CD4-positive, alpha-beta T cell treated with Interleukin-12 subunit alpha and Interleukin-12 subunit beta, for 1 hour (primary cell): ENCODE measurements around the gene SLC26A1.
"Not testable (repeated sequence)": the region's sequence is repeated elsewhere in the genome, so short reads cannot be mapped to it uniquely, and the experiment has no call there.

Experiments used
- DNase-seq: peaks from one replicate; pipeline ENCODE4 v3.0.0-alpha.2; 2020

The SLC26A1 gene

GRCh38 chr4:1012034-1012739 is 19.0 kb upstream of the SLC26A1 start:
- DNase-seq, result peak; percentile 46

GRCh38 chr4:1011666-1012033 is 18.4 kb upstream of the SLC26A1 start:
- no peak for DNase-seq

GRCh38 chr4:1011022-1011665 is 17.9 kb upstream of the SLC26A1 start, which contains the start of gene FGFRL1:
Gene FGFRL1 (plus strand): TSS chr4:1011626. CDS start chr4:1012486, 860 bp downstream.
- DNase-seq, result peak; percentile 94

- peak; percentile 72 for DNase-seq
Measured at GRCh38 chr4:1010395-1011021, 17.3 kb upstream of the SLC26A1 start.

- DNase-seq, result peak; percentile 77
Measured at GRCh38 chr4:1009542-1010394, 16.6 kb upstream of the SLC26A1 start.

GRCh38 chr4:1008840-1009541 is 15.8 kb upstream of the SLC26A1 start:
- DNase-seq, result peak; percentile 40

GRCh38 chr4:1006856-1007255 is 13.7 kb upstream of the SLC26A1 start:
- DNase-seq, result no peak

- DNase-seq, result no peak
Measured at GRCh38 chr4:1004557-1005485, 11.6 kb upstream of the SLC26A1 start.

- DNase-seq, result no peak
Measured at GRCh38 chr4:1004071-1004418, 10.8 kb upstream of the SLC26A1 start.

GRCh38 chr4:1003271-1004070 is 10.3 kb upstream of the SLC26A1 start:
- no peak for DNase-seq

- DNase-seq, result no peak
Measured at GRCh38 chr4:1002631-1003251, 9.5 kb upstream of the SLC26A1 start.

GRCh38 chr4:1002131-1002630 is 9.0 kb upstream of the SLC26A1 start:
- DNase-seq, result no peak

GRCh38 chr4:1001561-1002130 is 8.4 kb upstream of the SLC26A1 start:
- DNase-seq, result no peak

- DNase-seq, result no peak
Measured at GRCh38 chr4:1000686-1001260, 7.6 kb upstream of the SLC26A1 start.

- DNase-seq, result no peak
Measured at GRCh38 chr4:999882-1000425, 6.8 kb upstream of the SLC26A1 start.

- DNase-seq, result not testable (repeated sequence)
Measured at GRCh38 chr4:999240-999863, 6.1 kb upstream of the SLC26A1 start.

GRCh38 chr4:998096-998691 is 5.0 kb upstream of the SLC26A1 start:
- no peak for DNase-seq
